Mammary epithelial cell (primary cell): ENCODE results near the gene STARD6.

ENCODE experiments used
- CTCF ChIP-seq, 2 donors: IDR thresholded peaks in 1 of 2; conservative IDR thresholded peaks in 1 of 2; 2 replicates each; pipeline ENCODE4 v1.5.1; 2011 to 2012; ENCODE audit warnings: inconsistent platforms in 2 of 2, low read length in 2 of 2, mild to moderate bottlenecking in 2 of 2, control low read depth in 1 of 2, low read depth in 1 of 2; ENCODE audit not compliant: insufficient read depth in 1 of 2; ENCODE audit errors: extremely low read depth in 1 of 2
- EZH2 ChIP-seq: IDR thresholded peaks from 2 replicates; pipeline ENCODE4 v1.6.1; 2012; ENCODE audit warnings: low read length, inconsistent platforms, borderline replicate concordance

DNA sequence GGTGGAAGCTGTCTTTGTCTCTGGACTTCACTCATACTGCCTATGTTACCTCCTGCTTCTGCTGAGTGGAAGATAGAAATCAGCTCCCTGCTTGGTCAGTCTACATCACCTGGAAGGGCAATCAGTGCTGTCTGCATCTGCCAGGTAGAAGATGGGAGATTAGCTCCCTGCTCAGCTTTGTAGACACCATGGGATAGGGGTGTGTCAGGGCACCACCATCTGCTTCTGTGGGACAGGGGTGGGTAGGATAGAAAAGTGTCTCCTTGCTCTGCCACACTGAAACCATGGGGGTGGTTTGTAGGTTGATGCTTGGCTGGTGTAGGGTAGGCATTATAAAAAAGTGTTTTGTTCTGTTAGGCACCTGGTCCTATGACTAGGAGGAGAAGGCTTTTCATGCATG lies 34.1 kb downstream of the STARD6 start:
- TF ChIP-seq CTCF (conservative IDR thresholded peaks at IDR 0.05 in 1 of 2, IDR thresholded peaks at IDR 0.05 in 1 of 2; ENCODE audit: extremely low read depth in 1 of 2, insufficient read depth in 1 of 2, low read depth in 1 of 2, low read length in 2 of 2) (no peak), EZH2 (no peak)
